ENCODE measurements around the gene CPT1A. TPM values are rescaled to one million over a fixed set of nuclear protein-coding genes. Genes with fewer than 3 reads are reported as not detected.

The CPT1A gene
- total and polyA plus RNA-seq, 10 of the 15 experiments (the other 5 are each of a cell fraction or from before 2014, with no cell fraction given), result 1.1 to 17.5 (median 6.0) TPM

GRCh38 chr11:68743539-68743938, 98.2 kb downstream of the CPT1A start (continued):
- no peak for TF ChIP-seq CTCF (IDR thresholded peaks at IDR 0.05 in 2 of 3, conservative IDR thresholded peaks at IDR 0.05 in 1 of 3; ENCODE audit: control insufficient read depth in 2 of 3, extremely low read depth in 1 of 3, insufficient read depth in 1 of 3, low read depth in 3 of 3, low read length in 3 of 3)

DNA sequence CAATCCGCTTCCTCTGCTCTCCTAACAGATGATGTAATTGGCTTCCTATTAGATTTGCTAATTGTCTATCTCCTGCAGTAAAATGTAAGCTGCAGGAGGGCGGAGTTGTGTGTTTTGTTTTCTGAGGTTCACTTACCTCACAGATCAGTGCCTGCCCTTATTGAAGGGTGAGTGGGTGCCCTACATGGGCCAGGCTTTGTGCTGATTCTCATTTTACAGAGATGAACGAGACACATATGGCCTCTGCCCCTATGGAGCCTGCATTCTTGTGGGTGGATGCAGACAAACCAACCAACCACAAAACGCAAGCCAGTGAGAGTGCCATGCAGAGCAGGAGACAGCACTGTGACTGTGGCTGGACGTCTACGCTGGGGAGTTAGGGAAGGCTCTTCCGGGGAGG, 100.3 kb downstream of the CPT1A start:
- Histone ChIP-seq H3K79me2 (ENCODE audit: control insufficient read depth, insufficient read depth, low read length) (no peaks in the 10 kb centered on the region), H3K36me3 (ENCODE audit: control insufficient read depth in 2 of 2, insufficient read depth in 2 of 2, low read length in 1 of 2) (no peaks in the 10 kb centered on the region), H4K20me1 (ENCODE audit: control insufficient read depth, insufficient read depth) (no peaks in the 10 kb centered on the region), H3K9ac (ENCODE audit: control insufficient read depth, insufficient read depth, low read length) (no peak overlapping the region), H3K4me2 (ENCODE audit: control insufficient read depth, insufficient read depth) (no peak overlapping the region), H3K4me1 (ENCODE audit: control insufficient read depth, insufficient read depth, low read length) (no peaks in the 10 kb centered on the region), H3K9me3 (replicated peaks; ENCODE audit: control insufficient read depth, insufficient read depth, low read length) (no peaks in the 10 kb centered on the region), H3K27ac (ENCODE audit: control insufficient read depth, insufficient read depth) (no peak overlapping the region), H3K27me3 (replicated peaks in 1 of 2; ENCODE audit: control insufficient read depth in 2 of 2, insufficient read depth in 2 of 2, low read length in 1 of 2) (no peaks in the 10 kb centered on the region; a peak in 1 of 4 replicates), H3K4me3 (no peak overlapping the region), H2AFZ (ENCODE audit: control insufficient read depth, low read depth, low read length) (no peak overlapping the region)
- ATAC-seq (no peak), DNase-seq (ENCODE audit: low read depth, low spot score) (no peak), FAIRE-seq (no peak)
- no TSS peak for BruUV-seq (replicated peaks)
- SMC1A ChIA-PET (ENCODE audit: uncharacterized antibody, unreplicated experiment), result no interaction called here
- 66% methylated on average over 7 of the region's 7 CpGs for WGBS (ENCODE audit: insufficient coverage, insufficient replicate concordance, low lambda C conversion rate, missing lambda C conversion rate)
- RAD21 ChIA-PET (ENCODE audit: unreplicated experiment), result no interaction called here
- CTCF ChIA-PET, result interaction anchor here (0.6 kb wide), 1 partner anchor 459 kb away, joined by 3 read pairs; no protein-coding TSS in a partner anchor
- POLR2A ChIA-PET, result no interaction called here
- intact Hi-C loops (cut with micrococcal nuclease; ENCODE audit: unreplicated experiment), result no loop called here
- in situ Hi-C loops (cut with MboI), result no loop called here
- TF ChIP-seq RCOR1 (conservative IDR thresholded peaks at IDR 0.05; ENCODE audit: low read depth, low read length) (no peak), NFYB (IDR thresholded peaks at IDR 0.05; ENCODE audit: insufficient read depth, low read depth, low read length) (no peak), CHD2 (IDR thresholded peaks at IDR 0.05; ENCODE audit: borderline replicate concordance, low read depth, low read length) (no peak), ZBED1 (IDR thresholded peaks at IDR 0.05; ENCODE audit: borderline replicate concordance) (no peak), CUX1 (IDR thresholded peaks at IDR 0.05; ENCODE audit: insufficient replicate concordance, low read depth, low read length) (no peak), ZNF207 (IDR thresholded peaks at IDR 0.05; ENCODE audit: borderline replicate concordance) (no peak), SP1 (IDR thresholded peaks at IDR 0.05; ENCODE audit: low read depth, low read length) (no peak), CHD4 (IDR thresholded peaks at IDR 0.05) (no peak), RAD51 (IDR thresholded peaks at IDR 0.05) (no peak)
- TF ChIP-seq, protein P1, sequence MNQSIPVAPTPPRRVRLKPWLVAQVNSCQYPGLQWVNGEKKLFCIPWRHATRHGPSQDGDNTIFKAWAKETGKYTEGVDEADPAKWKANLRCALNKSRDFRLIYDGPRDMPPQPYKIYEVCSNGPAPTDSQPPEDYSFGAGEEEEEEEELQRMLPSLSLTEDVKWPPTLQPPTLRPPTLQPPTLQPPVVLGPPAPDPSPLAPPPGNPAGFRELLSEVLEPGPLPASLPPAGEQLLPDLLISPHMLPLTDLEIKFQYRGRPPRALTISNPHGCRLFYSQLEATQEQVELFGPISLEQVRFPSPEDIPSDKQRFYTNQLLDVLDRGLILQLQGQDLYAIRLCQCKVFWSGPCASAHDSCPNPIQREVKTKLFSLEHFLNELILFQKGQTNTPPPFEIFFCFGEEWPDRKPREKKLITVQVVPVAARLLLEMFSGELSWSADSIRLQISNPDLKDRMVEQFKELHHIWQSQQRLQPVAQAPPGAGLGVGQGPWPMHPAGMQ (IDR thresholded peaks at IDR 0.05; ENCODE audit: borderline replicate concordance), result no peak
- TF ChIP-seq, protein P2, sequence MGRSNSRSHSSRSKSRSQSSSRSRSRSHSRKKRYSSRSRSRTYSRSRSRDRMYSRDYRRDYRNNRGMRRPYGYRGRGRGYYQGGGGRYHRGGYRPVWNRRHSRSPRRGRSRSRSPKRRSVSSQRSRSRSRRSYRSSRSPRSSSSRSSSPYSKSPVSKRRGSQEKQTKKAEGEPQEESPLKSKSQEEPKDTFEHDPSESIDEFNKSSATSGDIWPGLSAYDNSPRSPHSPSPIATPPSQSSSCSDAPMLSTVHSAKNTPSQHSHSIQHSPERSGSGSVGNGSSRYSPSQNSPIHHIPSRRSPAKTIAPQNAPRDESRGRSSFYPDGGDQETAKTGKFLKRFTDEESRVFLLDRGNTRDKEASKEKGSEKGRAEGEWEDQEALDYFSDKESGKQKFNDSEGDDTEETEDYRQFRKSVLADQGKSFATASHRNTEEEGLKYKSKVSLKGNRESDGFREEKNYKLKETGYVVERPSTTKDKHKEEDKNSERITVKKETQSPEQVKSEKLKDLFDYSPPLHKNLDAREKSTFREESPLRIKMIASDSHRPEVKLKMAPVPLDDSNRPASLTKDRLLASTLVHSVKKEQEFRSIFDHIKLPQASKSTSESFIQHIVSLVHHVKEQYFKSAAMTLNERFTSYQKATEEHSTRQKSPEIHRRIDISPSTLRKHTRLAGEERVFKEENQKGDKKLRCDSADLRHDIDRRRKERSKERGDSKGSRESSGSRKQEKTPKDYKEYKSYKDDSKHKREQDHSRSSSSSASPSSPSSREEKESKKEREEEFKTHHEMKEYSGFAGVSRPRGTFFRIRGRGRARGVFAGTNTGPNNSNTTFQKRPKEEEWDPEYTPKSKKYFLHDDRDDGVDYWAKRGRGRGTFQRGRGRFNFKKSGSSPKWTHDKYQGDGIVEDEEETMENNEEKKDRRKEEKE (IDR thresholded peaks at IDR 0.05), result no peak
